ENCODE data around the gene SYNPO2.

DNA sequence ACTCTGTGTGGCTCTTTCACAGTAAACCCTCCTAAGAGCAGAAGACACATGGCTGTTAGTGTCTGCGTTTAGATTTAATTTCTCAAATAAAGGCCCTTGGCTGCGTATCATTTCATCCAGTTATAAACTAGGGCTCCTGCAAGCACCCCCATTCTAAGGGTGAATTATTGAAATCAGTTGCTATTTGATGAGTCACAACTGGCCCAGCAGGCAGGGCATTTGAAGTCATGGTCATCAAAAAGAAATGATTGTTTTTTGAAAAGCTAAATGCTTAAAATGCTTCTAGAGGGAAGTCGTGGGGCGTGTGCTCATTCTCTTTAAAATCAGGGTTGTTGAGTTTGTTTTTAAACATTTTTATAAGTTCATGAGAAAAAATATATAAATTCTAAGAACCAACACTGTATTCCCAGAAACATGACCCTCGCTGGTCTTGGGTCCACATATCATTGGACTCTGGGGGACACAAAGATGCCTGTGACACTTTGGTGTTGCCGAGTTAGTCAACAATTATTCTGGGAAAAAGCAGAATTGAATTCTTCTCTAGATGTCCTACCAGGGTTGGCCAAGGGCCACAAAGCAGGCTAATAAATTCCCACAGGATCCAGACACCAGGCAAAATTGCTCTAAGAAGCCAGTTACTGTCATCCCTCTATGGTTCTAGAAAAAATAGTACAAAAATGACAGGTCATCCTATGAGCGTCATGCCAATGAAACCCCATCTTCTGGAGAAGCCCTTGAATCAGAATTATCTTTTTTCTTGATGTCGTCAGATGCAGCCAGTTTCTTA lies 147.5 kb downstream of the SYNPO2 start:
- TF ChIP-seq CTCF (IDR thresholded peaks at IDR 0.05; ENCODE audit: insufficient read depth, low read length, poor library complexity, severe bottlenecking) (no peak), EZH2phosphoT487 (conservative IDR thresholded peaks at IDR 0.05; ENCODE audit: low read length) (no peak)
